IMR-90 (cell line): ENCODE data around the gene CDK17. TPM values are rescaled to one million over a fixed set of nuclear protein-coding genes. Genes with fewer than 3 reads are reported as not detected.

Experiments
- microRNA-seq, 2 experiments: library from miRNA; stranded (forward) in 1 of 2; unstranded in 1 of 2; fragments of 10-50 nt in 1 of 2; fragments of <30 nt in 1 of 2; gene quantifications in 1 of 2; microRNA quantifications in 1 of 2; one replicate each; pipeline versions ENCODE3 to v1.1.0; 2013 to 2020; ENCODE audit not compliant: insufficient read depth in 1 of 2, insufficient read length in 1 of 2, unreplicated experiment in 1 of 2
- polyA plus RNA-seq, 3 experiments: library from polyadenylated mRNA; depleted of rRNA; stranded (reverse); fragments of >200 nt; gene quantifications; 2 replicates each; pipeline ENCODE4 v1.2.3, GENCODE V29; 2012; ENCODE audit warnings: low replicate concordance in 1 of 3
- small RNA-seq, 5 experiments: library from RNA; depleted of rRNA; stranded (forward); fragments of <200 nt; gene quantifications; one replicate each; pipeline ENCODE3, GENCODE V24; 2012
- total RNA-seq: library from RNA; depleted of rRNA; stranded (reverse); fragments of >200 nt; gene quantifications from 2 replicates; pipeline ENCODE4 v1.2.3, GENCODE V29; 2012; rRNA removed

Gene CDK17
- total and polyA plus RNA-seq, 2 of the 4 experiments (the other 2 are of a cell fraction): 14.5 to 50.2 TPM

Small RNA genes within 50 kb of the gene (microRNA-seq; reads per million reads assigned to microRNA genes)
- gene RN7SKP11 (ENCODE audit: insufficient read depth, insufficient read length) (not detected), gene RNU4-24P (ENCODE audit: insufficient read depth, insufficient read length) (not detected)

Small RNA genes within 50 kb of the gene (small RNA-seq; reads per million reads assigned to genes)
- gene RN7SKP11 (0 to 19.3 (median 4.0) reads per million in 5 experiments), gene RNU4-24P (0 reads per million in 5 experiments)

Other genes starting within 250 kb of the CDK17 start
- 14.5 and 20.0 TPM in 2 replicates for gene ELK3, start 206.1 kb downstream of the CDK17 start, total RNA-seq
- gene ELK3, start 206.1 kb downstream of the CDK17 start, polyA plus RNA-seq (2012; rRNA removed): 27.5 and 35.7 TPM in 2 replicates
- 0.18 and 0.28 TPM in 2 replicates for gene CFAP54, start 89.1 kb upstream of the CDK17 start, total RNA-seq
- 0.19 and 0.41 TPM in 2 replicates for gene CFAP54, start 89.1 kb upstream of the CDK17 start, polyA plus RNA-seq (2012; rRNA removed)